GM19099 (cell line): ENCODE measurements around the gene ZNF765.

Experiments used
- POLR2A ChIP-seq: IDR thresholded peaks from 3 replicates; pipeline ENCODE4 v1.6.1; 2011; ENCODE audit warnings: low read depth; ENCODE audit not compliant: insufficient read length; ENCODE audit errors: extremely low read depth

The ZNF765 gene

DNA sequence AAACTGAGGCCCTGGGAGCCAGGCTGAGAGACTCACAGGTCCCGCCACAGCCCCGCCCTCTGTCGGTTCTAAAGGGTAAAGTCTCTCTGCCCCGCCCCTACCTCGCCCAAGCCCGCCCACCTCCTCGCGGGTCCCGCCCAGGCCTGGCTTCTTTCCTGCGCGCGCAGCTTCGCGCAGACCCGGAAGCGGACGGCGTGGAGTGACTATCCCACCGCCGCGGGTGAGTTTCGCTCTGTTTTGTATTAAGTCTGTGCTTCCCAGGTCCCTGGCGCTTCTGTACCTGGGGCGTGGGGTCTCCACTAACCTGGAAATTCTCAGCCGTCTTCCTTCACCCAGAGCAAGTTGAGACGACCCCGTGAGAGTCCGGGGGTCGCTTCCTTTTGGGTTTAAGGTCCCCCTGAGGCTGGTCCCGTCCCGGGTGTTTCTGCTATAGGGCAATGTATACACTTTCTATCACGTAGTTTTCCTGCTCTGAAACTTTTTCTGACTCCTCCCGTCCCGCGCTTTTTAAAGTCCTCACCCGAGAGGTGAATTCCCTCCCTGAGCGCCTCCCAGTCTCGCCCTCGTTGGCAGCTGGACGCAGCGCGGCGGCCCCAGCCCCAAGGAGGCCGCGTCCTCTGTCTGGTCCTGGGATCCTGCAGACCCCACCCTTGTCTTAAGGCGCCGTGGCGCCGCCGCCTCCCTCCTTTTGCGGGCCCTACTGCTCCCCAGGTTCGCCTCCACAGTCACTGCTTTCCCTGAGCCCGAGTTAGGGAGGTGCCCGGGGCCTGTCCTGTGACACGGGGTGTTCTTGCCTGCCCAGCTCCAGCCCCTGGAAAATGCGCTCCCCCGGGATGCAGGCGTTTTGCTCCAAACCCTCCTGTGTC lies at the start of gene ZNF765:
TSS of gene ZNF765 (plus strand) at position 176 of the 866 bp plus-strand sequence. CDS start 2,867 bp downstream, outside the sequence.
- peak; percentile 89 for TF ChIP-seq POLR2A

- no peak for TF ChIP-seq POLR2A
Observed at GRCh38 chr19:53355739-53356138, 39.2 kb upstream of the ZNF765 start.

GRCh38 chr19:53357821-53358581 lies 36.9 kb upstream of the ZNF765 start:
- TF ChIP-seq POLR2A: no peak

GRCh38 chr19:53365134-53365898 lies 29.6 kb upstream of the ZNF765 start, which contains the start of gene ZNF525:
TSS of gene ZNF525 (plus strand) at chr19:53365705. CDS start at chr19:53372282, 6,577 bp downstream.
- TF ChIP-seq POLR2A: peak; percentile 88

DNA sequence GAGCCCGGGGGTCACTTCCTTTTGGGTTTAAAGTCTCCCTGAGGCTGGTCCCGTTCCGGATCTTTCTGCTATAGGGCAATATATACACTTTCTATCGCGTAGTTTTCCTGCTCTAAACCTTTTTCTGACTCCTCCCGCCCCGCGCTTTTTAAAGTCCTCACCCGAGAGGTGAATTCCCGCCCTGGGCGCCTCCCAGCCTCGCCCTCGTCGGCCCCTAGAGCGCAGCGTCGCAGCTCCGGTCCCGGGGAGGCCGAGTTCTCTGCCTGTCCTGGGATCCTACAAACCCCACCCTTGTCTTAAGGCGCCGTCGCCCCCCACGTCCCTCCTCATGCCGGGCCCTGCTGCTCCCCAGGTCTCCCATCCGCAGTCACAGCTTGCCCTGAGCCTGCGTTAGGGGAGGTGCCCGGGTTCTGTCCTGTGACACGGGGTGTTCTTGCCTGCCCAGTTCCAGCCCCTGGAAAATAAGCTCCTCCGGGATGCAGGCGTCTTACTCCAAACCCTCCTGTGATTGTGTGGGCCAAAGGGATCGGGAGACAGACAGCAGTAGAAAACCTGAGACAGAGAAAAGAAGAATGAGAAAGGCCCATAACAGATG lies 29.0 kb upstream of the ZNF765 start:
- no peak for TF ChIP-seq POLR2A

GRCh38 chr19:53372196-53372595 lies 22.8 kb upstream of the ZNF765 start:
- TF ChIP-seq POLR2A: no peak

DNA sequence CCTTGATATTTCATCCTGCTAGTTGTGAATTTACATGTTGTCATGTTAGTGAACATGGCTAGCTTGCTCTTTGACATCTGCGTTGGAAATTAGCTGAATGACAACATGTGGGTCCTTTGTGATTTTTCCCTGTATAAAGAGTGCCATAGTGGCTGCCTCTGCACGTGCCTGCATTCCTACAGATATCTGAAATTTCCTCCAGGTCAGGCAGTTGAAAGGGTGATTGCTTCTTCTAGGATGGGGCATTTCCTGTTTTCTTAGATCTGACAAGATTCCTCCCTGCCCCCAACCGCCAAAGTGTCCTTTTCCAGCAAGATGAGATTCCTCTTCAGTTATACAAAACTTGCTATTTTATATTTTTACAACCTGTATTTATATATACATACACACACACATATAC lies 20.7 kb upstream of the ZNF765 start:
- TF ChIP-seq POLR2A: no peak

- TF ChIP-seq POLR2A: no peak
Observed at GRCh38 chr19:53374743-53375142, 20.2 kb upstream of the ZNF765 start.

DNA sequence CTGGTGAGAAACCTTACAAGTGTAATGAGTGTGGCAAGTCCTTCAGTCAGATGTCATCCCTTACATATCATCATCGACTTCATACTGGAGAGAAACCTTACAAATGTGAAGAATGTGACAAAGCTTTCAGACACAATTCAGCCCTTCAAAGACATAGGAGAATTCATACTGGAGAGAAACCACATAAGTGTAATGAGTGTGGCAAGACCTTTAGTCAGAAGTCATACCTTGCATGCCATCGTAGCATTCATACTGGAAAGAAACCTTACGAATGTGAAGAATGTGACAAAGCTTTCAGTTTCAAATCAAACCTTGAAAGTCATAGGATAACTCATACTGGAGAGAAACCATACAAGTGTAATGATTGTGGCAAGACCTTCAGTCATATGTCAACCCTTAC lies 13.6 kb upstream of the ZNF765 start:
- no peak for TF ChIP-seq POLR2A

DNA sequence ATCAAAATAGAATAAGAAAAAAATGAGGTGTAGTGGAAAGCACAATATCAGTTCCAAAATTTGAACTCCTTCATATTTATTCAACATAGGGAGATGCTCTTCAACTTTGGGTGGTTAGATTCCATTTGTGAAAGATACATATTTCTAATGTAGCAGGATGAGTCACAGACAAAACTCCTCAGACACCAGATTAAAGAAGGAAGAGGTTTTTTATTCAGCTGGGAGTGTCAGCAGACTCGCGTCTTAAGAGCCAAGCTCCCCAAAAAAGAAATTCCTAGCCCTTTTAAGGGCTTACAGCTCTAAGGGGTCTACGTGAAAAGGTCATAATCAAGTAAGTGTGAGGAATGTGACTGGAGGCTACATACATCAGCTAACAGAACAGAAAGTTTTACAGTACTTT lies 6.8 kb upstream of the ZNF765 start:
- no peak for TF ChIP-seq POLR2A

DNA sequence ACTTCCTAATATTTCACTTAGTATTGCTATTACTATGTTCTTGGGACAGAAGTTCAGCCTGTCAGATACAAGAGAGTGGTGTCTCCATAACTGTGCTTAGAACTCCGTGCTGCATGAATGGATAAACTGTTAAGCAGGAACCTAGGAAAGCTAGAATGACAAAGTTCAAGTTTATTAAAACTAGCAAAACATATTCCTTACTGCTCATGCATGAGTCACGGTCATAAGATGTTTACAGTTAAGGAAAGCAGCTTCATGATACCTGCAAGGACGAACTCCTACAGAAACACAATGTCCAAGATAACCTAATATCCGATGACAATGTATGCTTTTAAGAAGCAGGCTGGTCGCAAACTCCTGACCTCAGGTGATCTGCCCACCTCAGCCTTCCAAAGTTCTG lies 6.0 kb upstream of the ZNF765 start:
- TF ChIP-seq POLR2A: no peak

DNA sequence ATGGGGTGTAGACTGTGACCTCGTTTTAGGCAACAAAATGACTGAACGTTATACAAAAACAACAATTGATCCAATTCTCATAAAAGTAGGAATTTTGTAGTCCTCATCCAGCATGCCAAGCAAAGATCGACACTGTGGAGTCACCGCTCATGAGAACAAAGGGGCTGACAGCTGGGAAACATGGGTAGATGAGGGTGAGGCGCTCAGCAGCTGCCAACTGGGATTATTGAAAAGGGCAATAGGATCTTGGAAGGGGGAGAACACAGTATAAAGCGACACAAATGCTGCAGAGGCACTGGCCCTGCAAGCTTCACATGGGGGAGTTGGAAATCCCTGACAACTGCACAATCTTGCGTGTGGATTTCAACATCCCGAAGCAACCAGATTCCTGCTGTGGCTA lies 5.4 kb upstream of the ZNF765 start:
- no peak for TF ChIP-seq POLR2A

- no peak for TF ChIP-seq POLR2A
Observed at GRCh38 chr19:53389978-53390377, 5.0 kb upstream of the ZNF765 start.

GRCh38 chr19:53394522-53394973 lies 401 bp upstream of the ZNF765 start:
- TF ChIP-seq POLR2A: no peak

DNA sequence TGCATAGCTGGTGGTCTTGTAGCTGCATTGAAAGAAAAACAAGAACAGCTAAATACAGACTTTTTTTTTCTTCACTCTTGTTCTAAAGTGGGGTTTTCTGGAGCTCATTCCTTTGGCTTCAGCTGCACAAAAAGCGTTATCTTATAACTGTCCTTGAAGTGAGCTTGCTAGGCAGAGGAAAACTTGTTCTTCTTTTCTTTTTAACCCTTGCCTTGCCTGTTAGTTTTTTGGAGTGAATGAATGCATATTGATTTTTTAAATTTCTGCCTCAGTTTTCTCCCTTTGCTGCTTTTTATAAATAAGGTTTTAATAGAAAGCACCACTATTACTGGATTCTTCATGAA lies 1.5 kb downstream of the ZNF765 start:
- TF ChIP-seq POLR2A: no peak

GRCh38 chr19:53409505-53410204 lies 14.7 kb downstream of the ZNF765 start:
- TF ChIP-seq POLR2A: no peak
